GM10266 (cell line): ENCODE results near the gene RNU7-1.

Experiments used
- DNase-seq: peaks from one replicate; pipeline ENCODE4 v3.0.0; 2012; ENCODE audit errors: extremely low spot score
- CTCF ChIP-seq: IDR thresholded peaks from 2 replicates; pipeline ENCODE4 v1.5.1; 2012; ENCODE audit warnings: mild to moderate bottlenecking, low read depth; ENCODE audit not compliant: control insufficient read depth, insufficient read depth; ENCODE audit errors: missing control alignments

RNU7-1 gene

DNA sequence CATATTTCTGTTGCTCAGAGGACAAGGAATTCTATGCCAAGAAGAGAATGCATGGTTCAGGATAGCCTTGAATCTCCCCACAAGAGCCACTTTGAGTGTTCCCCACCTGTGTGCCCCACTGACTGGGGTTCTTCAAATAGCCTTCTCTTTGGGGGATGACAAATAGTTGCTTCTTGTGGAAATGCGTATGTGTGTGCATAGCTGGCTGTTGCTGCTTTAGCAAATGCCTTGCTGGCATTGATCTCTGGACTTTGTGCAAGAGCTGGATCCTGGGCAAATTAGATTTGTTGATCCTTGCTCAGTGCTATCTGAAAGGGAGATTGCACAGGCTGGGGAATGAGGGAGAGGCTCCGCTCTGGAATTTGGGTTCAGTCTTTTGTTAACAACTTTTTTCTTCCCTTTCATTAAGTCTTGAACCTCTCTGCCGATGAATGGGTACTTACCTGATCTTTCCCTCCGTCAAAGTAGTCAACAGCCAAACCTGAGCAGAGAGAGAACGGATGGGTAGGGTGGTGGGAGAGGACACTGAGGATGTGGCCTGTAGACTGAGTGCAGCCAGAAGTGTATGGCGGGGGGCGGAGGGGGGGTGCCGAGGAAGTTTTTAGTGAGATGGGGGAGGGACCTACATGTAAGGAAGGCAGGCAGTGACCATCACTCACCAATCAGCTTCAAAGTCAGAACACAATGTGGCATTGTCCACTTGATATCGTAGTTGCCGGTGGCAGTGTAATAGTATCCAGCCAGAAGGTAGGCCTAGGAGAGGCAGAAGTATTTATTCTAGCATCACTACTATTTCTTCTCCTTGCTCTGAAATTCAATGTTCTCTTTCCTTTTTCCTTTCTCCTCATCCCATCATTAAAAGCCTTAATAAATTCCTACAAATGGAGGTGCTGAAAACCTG is 37.8 kb downstream of the RNU7-1 start:
- no peak for DNase-seq
- no peak for TF ChIP-seq CTCF

DNA sequence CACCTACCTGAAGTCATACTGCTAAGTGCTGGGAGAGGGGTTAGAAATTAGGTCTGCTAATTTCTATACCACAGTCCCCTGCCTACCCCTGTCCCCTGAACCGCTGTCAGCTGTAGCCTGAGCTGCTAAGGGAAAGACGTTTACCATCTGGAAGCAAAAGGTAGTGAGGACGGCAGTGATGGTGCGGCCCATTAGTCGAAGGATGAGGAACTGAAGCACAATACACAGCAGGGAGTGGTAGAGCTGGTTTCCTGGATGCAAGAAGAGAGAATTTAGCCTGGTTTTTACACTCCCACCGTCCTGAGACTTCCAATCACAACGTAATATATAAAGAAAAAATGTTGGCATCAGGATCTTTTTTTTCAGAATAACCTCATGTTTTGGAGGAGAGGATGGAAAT is 38.9 kb downstream of the RNU7-1 start:
- no peak for TF ChIP-seq CTCF
- DNase-seq = no peak

DNA sequence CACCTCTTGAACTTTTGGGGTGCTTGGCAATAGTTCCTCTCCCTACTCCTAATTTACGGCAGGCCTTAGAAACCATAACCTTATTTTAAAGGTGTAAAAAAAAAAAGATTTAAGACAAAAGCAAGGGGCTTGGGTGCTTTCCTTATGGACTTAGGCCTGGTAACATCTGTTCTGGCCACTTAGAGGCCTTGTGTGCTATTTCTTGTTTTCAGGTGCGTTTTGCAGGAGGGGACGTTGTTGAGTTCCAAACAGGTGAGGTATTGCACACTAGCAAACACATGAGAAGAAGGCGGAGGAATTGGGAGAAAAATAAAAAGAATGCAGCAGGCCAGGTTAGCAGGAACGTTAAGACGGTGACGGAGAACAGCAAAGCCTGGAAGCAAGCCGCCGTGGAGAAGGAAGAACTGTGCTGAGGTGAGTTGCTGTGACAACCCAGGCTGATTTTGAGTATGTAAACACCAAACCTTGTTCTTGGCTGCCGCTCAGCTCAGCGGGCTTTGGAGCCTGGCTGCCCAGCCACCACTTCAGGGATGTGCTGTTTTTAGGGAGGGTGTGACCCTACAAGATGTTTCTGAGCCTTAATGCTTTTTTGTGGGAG is 44.4 kb downstream of the RNU7-1 start:
- no peak for DNase-seq
- no peak for TF ChIP-seq CTCF
